HEK293 (cell line): ENCODE results near the gene LRRC4C.

ENCODE experiments used
- CTCF ChIA-PET: fragments of 350-600 bp; formaldehyde crosslinking; extraction: SDS; loops from one replicate; lab custom pipeline; 2021; ENCODE audit warnings: antibody characterized with exemption; lab: Yijun Ruan, JAX
- POLR2A ChIA-PET: fragments of 300-600 bp; formaldehyde crosslinking; extraction: SDS; loops from one replicate; lab custom pipeline; 2020; ENCODE audit warnings: antibody characterized with exemption, inconsistent platforms; lab: Yijun Ruan, JAX
- H3K27ac ChIP-seq: fragments of 200-500 bp; sonication (Bioruptor generic); 2 replicates; pipeline ENCODE4 v1.5.1; 2014; ENCODE audit warnings: low read depth, low read length, control low read depth, inconsistent platforms; ENCODE audit errors: extremely low read depth
- H3K36me3 ChIP-seq, 2 experiments: fragments of 200-500 bp in 1 of 2; sonication (Bioruptor generic) in 1 of 2; 1 replicate in 1 of 2; 2 replicates in 1 of 2; pipeline ENCODE4 v1.5.1; 2014 to 2017; ENCODE audit warnings: inconsistent platforms in 2 of 2, low read length in 2 of 2; ENCODE audit not compliant: control insufficient read depth in 2 of 2, insufficient read depth in 1 of 2
- H3K4me1 ChIP-seq: fragments of 200-500 bp; sonication (Bioruptor generic); 2 replicates; pipeline ENCODE4 v1.5.1; 2014; ENCODE audit warnings: mild to moderate bottlenecking, low read length, inconsistent platforms; ENCODE audit not compliant: control insufficient read depth, insufficient read depth
- H3K4me3 ChIP-seq: 2 replicates; pipeline ENCODE4 v1.5.1; 2011; ENCODE audit warnings: low read depth, mild to moderate bottlenecking, control low read depth, low read length, moderate library complexity
- H3K9me3 ChIP-seq: fragments of 200-500 bp; sonication (Bioruptor generic); 2 replicates; pipeline ENCODE4 v1.5.1; 2014; ENCODE audit warnings: low read depth, low read length, inconsistent platforms; ENCODE audit not compliant: control insufficient read depth, insufficient read depth
- GLI4 ChIP-seq: fragments of 450-650 bp; formaldehyde crosslinking; IDR thresholded peaks from 2 replicates; pipeline ENCODE4 v1.5.1; 2016; ENCODE audit warnings: missing biosample characterization, missing genetic modification characterization
- IKZF3 ChIP-seq: fragments of 450-650 bp; IDR thresholded peaks from 2 replicates; pipeline ENCODE4 v1.5.0; 2018; ENCODE audit warnings: missing biosample characterization, mild to moderate bottlenecking, missing genetic modification characterization, moderate library complexity
- SP7 ChIP-seq: fragments of 450-650 bp; formaldehyde crosslinking; IDR thresholded peaks from 2 replicates; pipeline ENCODE4 v1.5.1; 2016; ENCODE audit warnings: missing biosample characterization, missing genetic modification characterization
- YY1 ChIP-seq: fragments of 450-650 bp; formaldehyde crosslinking; IDR thresholded peaks from 2 replicates; pipeline ENCODE4 v1.5.1; 2018; ENCODE audit warnings: missing biosample characterization, missing genetic modification characterization
- ZBTB17 ChIP-seq: fragments of 450-650 bp; formaldehyde crosslinking; IDR thresholded peaks from 2 replicates; pipeline ENCODE4 v1.5.1; 2016; ENCODE audit warnings: missing biosample characterization, missing genetic modification characterization
- ZNF114 ChIP-seq: fragments of 450-650 bp; formaldehyde crosslinking; IDR thresholded peaks from 2 replicates; pipeline ENCODE4 v1.5.0; 2017; ENCODE audit warnings: missing biosample characterization, missing genetic modification characterization
- ZNF140 ChIP-seq: fragments of 450-650 bp; formaldehyde crosslinking; IDR thresholded peaks from 2 replicates; pipeline ENCODE4 v1.5.1; 2016; ENCODE audit warnings: missing biosample characterization, missing genetic modification characterization
- ZNF174 ChIP-seq: fragments of 450-650 bp; formaldehyde crosslinking; IDR thresholded peaks from 2 replicates; pipeline ENCODE4 v1.5.0; 2017; ENCODE audit warnings: missing biosample characterization, mild to moderate bottlenecking, missing genetic modification characterization
- ZNF248 ChIP-seq: fragments of 450-650 bp; formaldehyde crosslinking; IDR thresholded peaks from 2 replicates; pipeline ENCODE4 v1.5.1; 2017; ENCODE audit warnings: missing biosample characterization, missing genetic modification characterization
- ZNF335 ChIP-seq: fragments of 450-650 bp; formaldehyde crosslinking; conservative IDR thresholded peaks from 2 replicates; pipeline ENCODE4 v1.5.1; 2016; ENCODE audit warnings: missing biosample characterization, missing genetic modification characterization
- ZNF521 ChIP-seq: fragments of 450-650 bp; formaldehyde crosslinking; IDR thresholded peaks from 2 replicates; pipeline ENCODE4 v1.5.1; 2017; ENCODE audit warnings: missing biosample characterization, mild to moderate bottlenecking, missing genetic modification characterization
- ZNF558 ChIP-seq: fragments of 450-650 bp; formaldehyde crosslinking; IDR thresholded peaks from 2 replicates; pipeline ENCODE4 v1.5.1; 2016; ENCODE audit warnings: missing biosample characterization, missing genetic modification characterization
- ZNF571 ChIP-seq: fragments of 450-650 bp; formaldehyde crosslinking; IDR thresholded peaks from 2 replicates; pipeline ENCODE4 v1.5.0; 2017; ENCODE audit warnings: missing biosample characterization, missing genetic modification characterization
- ZNF623 ChIP-seq: fragments of 450-650 bp; formaldehyde crosslinking; IDR thresholded peaks from 2 replicates; pipeline ENCODE4 v1.5.1; 2016; ENCODE audit warnings: missing biosample characterization, missing genetic modification characterization
- ZNF776 ChIP-seq: fragments of 450-650 bp; formaldehyde crosslinking; IDR thresholded peaks from 2 replicates; pipeline ENCODE4 v1.5.0; 2017; ENCODE audit warnings: missing biosample characterization, missing genetic modification characterization, borderline replicate concordance
- ZNF777 ChIP-seq: fragments of 450-650 bp; formaldehyde crosslinking; IDR thresholded peaks from 2 replicates; pipeline ENCODE4 v1.5.1; 2017; ENCODE audit warnings: missing biosample characterization, missing genetic modification characterization, borderline replicate concordance
- TF ChIP-seq, protein P1 (sequence below): fragments of 450-650 bp; formaldehyde crosslinking; IDR thresholded peaks from 2 replicates; pipeline ENCODE4 v1.5.1; 2017; ENCODE audit warnings: missing biosample characterization, missing genetic modification characterization
- TF ChIP-seq, protein P2 (sequence below): fragments of 450-650 bp; formaldehyde crosslinking; IDR thresholded peaks from 2 replicates; pipeline ENCODE4 v1.5.1; 2017; ENCODE audit warnings: missing biosample characterization, missing genetic modification characterization
- TF ChIP-seq, protein P3 (sequence below): fragments of 450-650 bp; formaldehyde crosslinking; IDR thresholded peaks from 2 replicates; pipeline ENCODE4 v1.5.1; 2016; ENCODE audit warnings: missing biosample characterization, missing genetic modification characterization
- TF ChIP-seq, protein P4 (sequence below): fragments of 450-650 bp; formaldehyde crosslinking; IDR thresholded peaks from 2 replicates; pipeline ENCODE4 v1.5.1; 2016; ENCODE audit warnings: missing biosample characterization, missing genetic modification characterization

LRRC4C gene

DNA sequence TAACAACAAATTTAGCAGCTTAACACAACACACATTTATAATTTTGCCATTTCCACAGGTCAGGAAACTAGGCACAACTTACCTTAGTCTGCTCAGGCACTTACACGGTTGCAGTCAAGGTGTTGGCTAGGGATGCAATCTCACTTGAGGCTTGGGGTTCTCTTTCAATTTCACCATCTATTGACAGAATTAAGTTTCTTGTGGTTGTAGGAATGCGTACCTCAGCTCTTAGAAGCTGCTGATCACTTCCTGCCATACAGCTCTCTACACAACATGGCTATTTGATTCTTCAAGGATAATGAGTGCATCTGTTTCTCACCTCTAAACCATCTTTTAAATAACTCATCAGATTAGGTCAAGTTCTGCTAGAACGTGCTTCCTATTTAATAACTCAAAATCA lies 968.1 kb downstream of the LRRC4C start:
- no peak overlapping the region for H3K4me3 ChIP-seq
- H3K27ac ChIP-seq, result no peak overlapping the region
- ChIA-PET POLR2A (no interaction called here), CTCF (no interaction called here)
- TF ChIP-seq ZNF571 (tag by site-specific recombination) (no peak), GLI4 (tag by site-specific recombination) (no peak), ZNF777 (tag by site-specific recombination) (no peak), ZNF623 (tag by site-specific recombination) (no peak), ZBTB17 (no peak), ZNF140 (tag by site-specific recombination) (no peak)
- TF ChIP-seq, protein P1, sequence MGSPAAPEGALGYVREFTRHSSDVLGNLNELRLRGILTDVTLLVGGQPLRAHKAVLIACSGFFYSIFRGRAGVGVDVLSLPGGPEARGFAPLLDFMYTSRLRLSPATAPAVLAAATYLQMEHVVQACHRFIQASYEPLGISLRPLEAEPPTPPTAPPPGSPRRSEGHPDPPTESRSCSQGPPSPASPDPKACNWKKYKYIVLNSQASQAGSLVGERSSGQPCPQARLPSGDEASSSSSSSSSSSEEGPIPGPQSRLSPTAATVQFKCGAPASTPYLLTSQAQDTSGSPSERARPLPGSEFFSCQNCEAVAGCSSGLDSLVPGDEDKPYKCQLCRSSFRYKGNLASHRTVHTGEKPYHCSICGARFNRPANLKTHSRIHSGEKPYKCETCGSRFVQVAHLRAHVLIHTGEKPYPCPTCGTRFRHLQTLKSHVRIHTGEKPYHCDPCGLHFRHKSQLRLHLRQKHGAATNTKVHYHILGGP (tag by site-specific recombination), result no peak
- TF ChIP-seq, protein P2, sequence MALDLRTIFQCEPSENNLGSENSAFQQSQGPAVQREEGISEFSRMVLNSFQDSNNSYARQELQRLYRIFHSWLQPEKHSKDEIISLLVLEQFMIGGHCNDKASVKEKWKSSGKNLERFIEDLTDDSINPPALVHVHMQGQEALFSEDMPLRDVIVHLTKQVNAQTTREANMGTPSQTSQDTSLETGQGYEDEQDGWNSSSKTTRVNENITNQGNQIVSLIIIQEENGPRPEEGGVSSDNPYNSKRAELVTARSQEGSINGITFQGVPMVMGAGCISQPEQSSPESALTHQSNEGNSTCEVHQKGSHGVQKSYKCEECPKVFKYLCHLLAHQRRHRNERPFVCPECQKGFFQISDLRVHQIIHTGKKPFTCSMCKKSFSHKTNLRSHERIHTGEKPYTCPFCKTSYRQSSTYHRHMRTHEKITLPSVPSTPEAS (tag by site-specific recombination), result no peak
- H3K4me1 ChIP-seq, result no peaks in the 10 kb centered on the region
- H3K36me3 ChIP-seq, result no peaks in the 10 kb centered on the region
- H3K9me3 ChIP-seq, result no peaks in the 10 kb centered on the region

DNA sequence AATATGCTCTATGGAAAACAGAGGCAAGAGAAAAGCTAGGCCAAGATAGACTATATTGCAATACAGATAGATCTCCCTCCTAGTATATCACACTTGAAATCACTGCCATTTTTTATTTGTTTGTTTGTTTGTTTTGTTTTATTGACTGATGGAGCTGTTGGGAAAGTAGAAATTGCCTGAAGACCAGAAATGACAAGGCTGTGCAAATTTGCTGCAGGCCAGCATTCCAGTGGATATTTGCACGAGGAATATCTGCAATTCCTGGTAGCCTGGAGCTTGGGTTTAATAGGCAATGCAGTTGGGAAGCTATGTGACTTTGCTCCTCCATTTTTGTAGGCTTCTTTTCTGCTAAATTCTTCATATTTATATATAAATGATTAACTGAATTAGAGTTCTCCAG lies 991.7 kb downstream of the LRRC4C start:
- H3K9me3 ChIP-seq, result no peaks in the 10 kb centered on the region
- no peaks in the 10 kb centered on the region for H3K36me3 ChIP-seq
- TF ChIP-seq ZNF558 (tag by site-specific recombination) (no peak), ZNF114 (no peak), ZNF335 (tag by site-specific recombination) (no peak), SP7 (tag by site-specific recombination) (no peak), ZNF248 (tag by site-specific recombination) (no peak), ZNF174 (tag by site-specific recombination) (no peak)
- TF ChIP-seq, protein P3, sequence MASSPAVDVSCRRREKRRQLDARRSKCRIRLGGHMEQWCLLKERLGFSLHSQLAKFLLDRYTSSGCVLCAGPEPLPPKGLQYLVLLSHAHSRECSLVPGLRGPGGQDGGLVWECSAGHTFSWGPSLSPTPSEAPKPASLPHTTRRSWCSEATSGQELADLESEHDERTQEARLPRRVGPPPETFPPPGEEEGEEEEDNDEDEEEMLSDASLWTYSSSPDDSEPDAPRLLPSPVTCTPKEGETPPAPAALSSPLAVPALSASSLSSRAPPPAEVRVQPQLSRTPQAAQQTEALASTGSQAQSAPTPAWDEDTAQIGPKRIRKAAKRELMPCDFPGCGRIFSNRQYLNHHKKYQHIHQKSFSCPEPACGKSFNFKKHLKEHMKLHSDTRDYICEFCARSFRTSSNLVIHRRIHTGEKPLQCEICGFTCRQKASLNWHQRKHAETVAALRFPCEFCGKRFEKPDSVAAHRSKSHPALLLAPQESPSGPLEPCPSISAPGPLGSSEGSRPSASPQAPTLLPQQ (tag by site-specific recombination), result no peak
- CTCF ChIA-PET, result no interaction called here
- POLR2A ChIA-PET, result no interaction called here
- H3K27ac ChIP-seq, result no peak overlapping the region
- H3K4me1 ChIP-seq, result no peaks in the 10 kb centered on the region
- no peak overlapping the region for H3K4me3 ChIP-seq

DNA sequence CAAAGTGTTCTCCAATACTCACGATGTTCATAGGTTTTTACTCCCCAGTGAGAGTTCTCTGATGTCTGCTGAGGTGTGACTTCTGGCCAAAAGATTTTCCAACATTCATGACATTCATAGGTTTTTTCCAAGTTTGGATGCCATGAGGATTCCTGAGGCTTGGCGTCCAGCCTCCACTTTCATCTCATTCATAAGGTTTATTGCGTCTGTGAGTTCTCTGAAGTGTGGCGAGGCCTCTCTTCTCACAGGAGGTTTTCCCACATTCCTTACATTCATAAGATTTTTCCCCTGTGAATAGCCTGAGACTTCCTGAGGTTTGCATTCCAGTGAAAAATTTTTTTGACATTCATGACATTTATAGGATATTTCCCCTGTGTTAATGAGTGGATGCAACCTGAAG lies 1014.1 kb downstream of the LRRC4C start:
- H3K27ac ChIP-seq, result no peak overlapping the region
- no peak for TF ChIP-seq ZNF776 (tag by site-specific recombination)
- H3K36me3 ChIP-seq, result no peaks in the 10 kb centered on the region
- no peak overlapping the region for H3K4me3 ChIP-seq
- CTCF ChIA-PET, result no interaction called here
- no peaks in the 10 kb centered on the region for H3K4me1 ChIP-seq
- POLR2A ChIA-PET, result no interaction called here
- H3K9me3 ChIP-seq, result no peaks in the 10 kb centered on the region

DNA sequence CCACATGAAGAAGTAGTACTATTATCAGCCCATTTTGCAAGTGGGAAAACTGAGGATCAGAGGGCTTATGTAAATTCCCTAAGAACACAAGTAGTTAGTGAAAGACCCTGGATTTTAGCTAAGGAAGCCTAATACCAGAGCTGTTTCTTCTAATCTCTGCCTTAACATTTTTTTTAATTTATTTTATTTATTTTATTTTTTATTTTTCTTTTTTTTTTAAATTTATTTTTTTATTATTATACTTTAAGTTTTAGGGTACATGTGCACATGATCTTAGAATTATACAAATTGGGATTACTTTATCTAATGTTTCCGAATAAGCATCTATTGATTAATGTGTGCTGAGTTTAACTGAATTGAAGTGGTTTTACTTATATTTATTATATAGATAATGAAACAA lies 1015.3 kb downstream of the LRRC4C start:
- POLR2A ChIA-PET, result no interaction called here
- H3K4me1 ChIP-seq, result no peaks in the 10 kb centered on the region
- CTCF ChIA-PET, result no interaction called here
- no peaks in the 10 kb centered on the region for H3K36me3 ChIP-seq
- H3K9me3 ChIP-seq, result no peaks in the 10 kb centered on the region
- TF ChIP-seq, protein P4, sequence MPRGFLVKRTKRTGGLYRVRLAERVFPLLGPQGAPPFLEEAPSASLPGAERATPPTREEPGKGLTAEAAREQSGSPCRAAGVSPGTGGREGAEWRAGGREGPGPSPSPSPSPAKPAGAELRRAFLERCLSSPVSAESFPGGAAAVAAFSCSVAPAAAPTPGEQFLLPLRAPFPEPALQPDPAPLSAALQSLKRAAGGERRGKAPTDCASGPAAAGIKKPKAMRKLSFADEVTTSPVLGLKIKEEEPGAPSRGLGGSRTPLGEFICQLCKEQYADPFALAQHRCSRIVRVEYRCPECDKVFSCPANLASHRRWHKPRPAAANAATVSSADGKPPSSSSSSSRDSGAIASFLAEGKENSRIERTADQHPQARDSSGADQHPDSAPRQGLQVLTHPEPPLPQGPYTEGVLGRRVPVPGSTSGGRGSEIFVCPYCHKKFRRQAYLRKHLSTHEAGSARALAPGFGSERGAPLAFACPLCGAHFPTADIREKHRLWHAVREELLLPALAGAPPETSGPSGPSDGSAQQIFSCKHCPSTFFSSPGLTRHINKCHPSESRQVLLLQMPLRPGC (tag by site-specific recombination), result no peak
- no peak for TF ChIP-seq IKZF3
- TF ChIP-seq YY1 (tag by site-specific recombination), result no peak
- TF ChIP-seq ZNF521 (tag by site-specific recombination), result no peak
- no peak overlapping the region for H3K27ac ChIP-seq
- H3K4me3 ChIP-seq, result no peak overlapping the region
